Measurements from ENCODE around the gene SLC9A8. TPM values are rescaled to one million over a fixed set of nuclear protein-coding genes. Genes with fewer than 3 reads are reported as not detected.

Gene SLC9A8
- total and polyA plus RNA-seq, 2 of the 4 experiments (the other 2 are of a cell fraction) = 4.1 to 5.0 TPM

GRCh38 chr20:49765846-49766541 lies 46.6 kb upstream of the SLC9A8 start:
- H4K91ac ChIP-seq (ENCODE audit: insufficient read depth, low read depth, low read length) = no peak overlapping the region
- ChIA-PET CTCF (no interaction called here), POLR2A (ENCODE audit: unreplicated experiment) (no interaction called here)
- DNase-seq (no peak), ATAC-seq (ENCODE audit: low read depth) (no peak)
- H3K9me1 ChIP-seq (ENCODE audit: insufficient read depth, low read length) = 0 out of 2 replicates have a peak, but pooled peaks cover 7% of the 10 kb centered on the region
- no peak overlapping the region for H3K4me2 ChIP-seq (ENCODE audit: low read depth, low read length)
- H3K23ac ChIP-seq (ENCODE audit: low read depth, low read length) = no peak overlapping the region
- H3K79me1 ChIP-seq (ENCODE audit: low read depth in 1 of 2, low read length in 2 of 2) = no peaks in the 10 kb centered on the region
- H2BK120ac ChIP-seq (ENCODE audit: low read depth, low read length) = no peak overlapping the region
- H3K18ac ChIP-seq (ENCODE audit: low read depth, low read length) = no peak overlapping the region
- no peak overlapping the region for H3K27ac ChIP-seq (ENCODE audit: insufficient read depth, low read length)
- no peak overlapping the region for H3K14ac ChIP-seq (replicated peaks; ENCODE audit: low read depth, low read length)
- H2BK15ac ChIP-seq (ENCODE audit: low read depth, low read length) = no peak overlapping the region
- no peaks in the 10 kb centered on the region; the same call in 1 of the 2 replicates for H3K27me3 ChIP-seq (ENCODE audit: control insufficient read depth, insufficient read depth, low read length)
- H2AK5ac ChIP-seq (ENCODE audit: low read depth, low read length) = no peak overlapping the region
- TF ChIP-seq RAD21 (IDR thresholded peaks at IDR 0.05; ENCODE audit: low read length) (no peak), NFE2L2 (IDR thresholded peaks at IDR 0.05; ENCODE audit: low read depth, low read length) (no peak), FOS (IDR thresholded peaks at IDR 0.05; ENCODE audit: low read depth, low read length) (no peak), MAZ (IDR thresholded peaks at IDR 0.05; ENCODE audit: borderline replicate concordance, low read depth, low read length) (no peak), ELK1 (IDR thresholded peaks at IDR 0.05; ENCODE audit: borderline replicate concordance, low read depth, low read length) (no peak), CTCF (conservative IDR thresholded peaks at IDR 0.05; ENCODE audit: low read depth, low read length) (no peak), CHD1 (IDR thresholded peaks at IDR 0.05; ENCODE audit: low read depth, low read length) (no peak), MXI1 (IDR thresholded peaks at IDR 0.05; ENCODE audit: borderline replicate concordance, low read depth, low read length) (no peak), RFX5 (IDR thresholded peaks at IDR 0.05; ENCODE audit: low read depth, low read length) (no peak), CEBPB (IDR thresholded peaks at IDR 0.05; ENCODE audit: low read depth, low read length) (no peak), RCOR1 (IDR thresholded peaks at IDR 0.05; ENCODE audit: insufficient replicate concordance, low read length) (no peak), MAFK (IDR thresholded peaks at IDR 0.05; ENCODE audit: low read depth, low read length) (no peak), USF2 (IDR thresholded peaks at IDR 0.05; ENCODE audit: low read depth, low read length) (no peak), BHLHE40 (IDR thresholded peaks at IDR 0.05; ENCODE audit: low read depth, low read length) (no peak), SMC3 (IDR thresholded peaks at IDR 0.05; ENCODE audit: low read depth, low read length) (no peak), POLR2A (IDR thresholded peaks at IDR 0.05; ENCODE audit: low read depth, low read length) (no peak)
- no peak overlapping the region for H2AK9ac ChIP-seq (replicated peaks; ENCODE audit: low read depth, low read length, poor library complexity)
- no peak overlapping the region for H3K56ac ChIP-seq (ENCODE audit: extremely low read depth, insufficient read depth, low read length)
- no peaks in the 10 kb centered on the region for H3K36me3 ChIP-seq (ENCODE audit: control insufficient read depth, insufficient read depth, low read length)
- peaks cover 5% of the 10 kb centered on the region for H3K4me1 ChIP-seq (ENCODE audit: control insufficient read depth, insufficient read depth, low read length)
- in situ Hi-C loops (cut with MboI; ENCODE audit: low sequenced_read_pairs) (no loop called here), dilution Hi-C loops (cut with HindIII; ENCODE audit: low sequenced_read_pairs, unreplicated experiment) (no loop called here), intact Hi-C loops (cut with micrococcal nuclease) (no loop called here)
- no peak overlapping the region for H2BK20ac ChIP-seq (ENCODE audit: low read depth, low read length)
- H3K9me3 ChIP-seq (ENCODE audit: control insufficient read depth, insufficient read depth, low read length) = no peaks in the 10 kb centered on the region
- peaks cover 4% of the 10 kb centered on the region; the same call in 1 of the 2 replicates for H4K20me1 ChIP-seq (ENCODE audit: insufficient read depth, low read length)
- H2BK5ac ChIP-seq (ENCODE audit: low read depth, low read length, poor library complexity, severe bottlenecking) = no peak overlapping the region
- H2AFZ ChIP-seq (replicated peaks; ENCODE audit: low read length, poor library complexity) = no peak overlapping the region
- no peak overlapping the region for H4K8ac ChIP-seq (ENCODE audit: low read depth in 2 of 2, low read length in 2 of 2)
- no peak overlapping the region for H3K4me3 ChIP-seq (ENCODE audit: insufficient read depth, low read depth, low read length)
- H3K9ac ChIP-seq (ENCODE audit: low read depth, low read length) = no peak overlapping the region
- H4K5ac ChIP-seq (ENCODE audit: low read depth, low read length) = no peak overlapping the region
- WGBS, 2 experiments (ENCODE audit: extremely low coverage in 2 of 2, insufficient read length in 1 of 2) = no CpG with 5 or more reads among the region's 2 CpGs
- H3K4ac ChIP-seq (ENCODE audit: low read depth, low read length) = no peak overlapping the region
- no TSS peak for BruUV-seq (replicated peaks)
